ENCODE measurements around the gene CSF1.

GRCh38 chr1:109877776-109878175, 32.9 kb upstream of the CSF1 start:
- TF ChIP-seq EZH2phosphoT487 (IDR thresholded peaks at IDR 0.05; ENCODE audit: borderline replicate concordance, low read depth): no peak
- TF ChIP-seq CTCF (IDR thresholded peaks at IDR 0.05): no peak
- TF ChIP-seq ZBTB33 (IDR thresholded peaks at IDR 0.05; ENCODE audit: borderline replicate concordance, low read depth): no peak

Data from SK-N-SH (cell line).